ENCODE measurements around the gene GRIK4.

GRIK4 gene

GRCh38 chr11:120896687-120897086, 385.1 kb downstream of the GRIK4 start:
- no peak for DNase-seq

- DNase-seq = no peak
Measured at GRCh38 chr11:120898568-120898967, 387.0 kb downstream of the GRIK4 start.

- DNase-seq = no peak
Measured at GRCh38 chr11:120899720-120900119, 388.2 kb downstream of the GRIK4 start.

- no peak for DNase-seq
Measured at GRCh38 chr11:120900643-120901042, 389.1 kb downstream of the GRIK4 start.

GRCh38 chr11:120903686-120904085, 392.1 kb downstream of the GRIK4 start:
- DNase-seq = no peak

- no peak for DNase-seq
Measured at GRCh38 chr11:120904116-120904515, 392.6 kb downstream of the GRIK4 start.

- DNase-seq = no peak
Measured at GRCh38 chr11:120906766-120907165, 395.2 kb downstream of the GRIK4 start.

GRCh38 chr11:120907971-120908370, 396.4 kb downstream of the GRIK4 start:
- DNase-seq = no peak

GRCh38 chr11:120908461-120909181, 397.1 kb downstream of the GRIK4 start:
- peak; percentile 8 for DNase-seq

GRCh38 chr11:120909676-120910416, 398.3 kb downstream of the GRIK4 start:
- DNase-seq = no peak

GRCh38 chr11:120911943-120912342, 400.4 kb downstream of the GRIK4 start:
- no peak for DNase-seq

GRCh38 chr11:120912504-120912903, 401.0 kb downstream of the GRIK4 start:
- no peak for DNase-seq

GRCh38 chr11:120912915-120913314, 401.4 kb downstream of the GRIK4 start:
- DNase-seq = no peak

- DNase-seq = no peak
Measured at GRCh38 chr11:120914021-120914420, 402.5 kb downstream of the GRIK4 start.

GRCh38 chr11:120914601-120915000, 403.1 kb downstream of the GRIK4 start:
- no peak for DNase-seq

- no peak for DNase-seq
Measured at GRCh38 chr11:120917559-120918239, 406.2 kb downstream of the GRIK4 start.

- no peak for DNase-seq
Measured at GRCh38 chr11:120918257-120918656, 406.7 kb downstream of the GRIK4 start.

- DNase-seq = no peak
Measured at GRCh38 chr11:120919045-120919444, 407.5 kb downstream of the GRIK4 start.

GRCh38 chr11:120919566-120919965, 408.0 kb downstream of the GRIK4 start:
- no peak for DNase-seq

- DNase-seq = no peak
Measured at GRCh38 chr11:120923866-120924508, 412.4 kb downstream of the GRIK4 start.

- DNase-seq = no peak
Measured at GRCh38 chr11:120925944-120926343, 414.4 kb downstream of the GRIK4 start.

GRCh38 chr11:120928627-120929026, 417.1 kb downstream of the GRIK4 start:
- DNase-seq = no peak

GRCh38 chr11:120929090-120929489, 417.5 kb downstream of the GRIK4 start:
- no peak for DNase-seq
